Esophagus muscularis mucosa (tissue), 3 donors: ENCODE data around the gene SOD3.

Source experiments
- POLR2A ChIP-seq: fragments of 450-650 bp; IDR thresholded peaks from one replicate; pipeline ENCODE4 v1.6.1; 2017; ENCODE audit warnings: antibody characterized with exemption, moderate library complexity, mild to moderate bottlenecking, low read depth
- POLR2AphosphoS5 ChIP-seq, 2 donors: sonication (generic); formaldehyde crosslinking; IDR thresholded peaks; one replicate each; pipeline ENCODE4 v1.6.1; 2017; ENCODE audit warnings: antibody characterized with exemption in 2 of 2
- TF ChIP-seq, protein P1 (sequence below), 3 experiments: fragments of 200-600 bp in 2 of 3; fragments of 450-650 bp in 1 of 3; sonication (generic) in 2 of 3; IDR thresholded peaks; one replicate each; pipeline ENCODE4 v1.5.1; 2017 to 2019; ENCODE audit warnings: antibody characterized with exemption in 3 of 3, mild to moderate bottlenecking in 2 of 3, moderate library complexity in 1 of 3

DNA sequence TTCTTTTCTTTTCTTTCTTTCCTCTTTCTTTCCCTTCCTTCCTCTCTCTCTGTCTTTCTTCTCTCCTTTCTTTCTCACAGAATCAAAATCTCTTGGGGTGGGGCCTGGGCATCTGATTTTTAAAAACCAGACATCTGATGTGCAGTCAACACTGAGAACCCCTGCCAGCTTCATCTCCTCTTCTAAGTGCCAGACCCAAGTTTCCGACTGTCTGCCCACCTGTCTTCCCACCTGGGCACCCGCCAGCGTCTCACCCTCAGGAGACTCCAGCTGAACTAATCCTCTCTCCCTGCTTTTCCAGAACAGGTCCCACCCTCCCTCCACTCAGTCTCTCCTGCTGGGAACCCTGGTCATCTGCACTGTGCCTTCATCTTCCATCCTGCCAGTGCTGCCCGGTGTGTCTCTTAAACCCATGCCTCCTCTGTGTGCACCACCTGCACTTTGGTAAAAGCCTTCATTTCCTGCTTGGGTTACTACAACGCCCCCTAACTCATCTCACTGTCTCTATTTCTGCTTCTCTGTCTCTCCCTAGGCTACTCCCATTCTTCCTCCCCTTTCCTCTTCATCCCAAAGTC, 2.8 kb downstream of the SOD3 start:
- TF ChIP-seq, protein P1, sequence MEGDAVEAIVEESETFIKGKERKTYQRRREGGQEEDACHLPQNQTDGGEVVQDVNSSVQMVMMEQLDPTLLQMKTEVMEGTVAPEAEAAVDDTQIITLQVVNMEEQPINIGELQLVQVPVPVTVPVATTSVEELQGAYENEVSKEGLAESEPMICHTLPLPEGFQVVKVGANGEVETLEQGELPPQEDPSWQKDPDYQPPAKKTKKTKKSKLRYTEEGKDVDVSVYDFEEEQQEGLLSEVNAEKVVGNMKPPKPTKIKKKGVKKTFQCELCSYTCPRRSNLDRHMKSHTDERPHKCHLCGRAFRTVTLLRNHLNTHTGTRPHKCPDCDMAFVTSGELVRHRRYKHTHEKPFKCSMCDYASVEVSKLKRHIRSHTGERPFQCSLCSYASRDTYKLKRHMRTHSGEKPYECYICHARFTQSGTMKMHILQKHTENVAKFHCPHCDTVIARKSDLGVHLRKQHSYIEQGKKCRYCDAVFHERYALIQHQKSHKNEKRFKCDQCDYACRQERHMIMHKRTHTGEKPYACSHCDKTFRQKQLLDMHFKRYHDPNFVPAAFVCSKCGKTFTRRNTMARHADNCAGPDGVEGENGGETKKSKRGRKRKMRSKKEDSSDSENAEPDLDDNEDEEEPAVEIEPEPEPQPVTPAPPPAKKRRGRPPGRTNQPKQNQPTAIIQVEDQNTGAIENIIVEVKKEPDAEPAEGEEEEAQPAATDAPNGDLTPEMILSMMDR (IDR thresholded peaks at IDR 0.05): no peak
- TF ChIP-seq POLR2A: no peak
- TF ChIP-seq POLR2AphosphoS5 (IDR thresholded peaks at IDR 0.05): no peak
